Loucy (cell line): ENCODE results near the gene CFAP77.

Experiments used
- CTCF ChIP-seq: fragments of 200-600 bp; sonication (generic); conservative IDR thresholded peaks from 2 replicates; pipeline ENCODE4 v1.5.1; 2014; ENCODE audit warnings: mild to moderate bottlenecking, antibody characterized with exemption, low read length
- EZH2phosphoT487 ChIP-seq: fragments of 200-600 bp; IDR thresholded peaks from 2 replicates; pipeline ENCODE4 v1.6.1; 2018; ENCODE audit warnings: antibody characterized with exemption, mild to moderate bottlenecking, moderate library complexity, borderline replicate concordance

GRCh38 chr9:132372177-132373095, 37.6 kb upstream of the CFAP77 start:
- TF ChIP-seq CTCF, result no peak
- no peak for TF ChIP-seq EZH2phosphoT487
